ENCODE data around the gene CELSR1. TPM values are rescaled to one million over a fixed set of nuclear protein-coding genes. Genes with fewer than 3 reads are reported as not detected.
A peak's percentile ranks its signal among the peaks of the same experiment; 100 is the strongest.

The CELSR1 gene
- total and polyA plus RNA-seq, 8 donors, result 0.75 to 3.2 (median 1.2) TPM

DNA sequence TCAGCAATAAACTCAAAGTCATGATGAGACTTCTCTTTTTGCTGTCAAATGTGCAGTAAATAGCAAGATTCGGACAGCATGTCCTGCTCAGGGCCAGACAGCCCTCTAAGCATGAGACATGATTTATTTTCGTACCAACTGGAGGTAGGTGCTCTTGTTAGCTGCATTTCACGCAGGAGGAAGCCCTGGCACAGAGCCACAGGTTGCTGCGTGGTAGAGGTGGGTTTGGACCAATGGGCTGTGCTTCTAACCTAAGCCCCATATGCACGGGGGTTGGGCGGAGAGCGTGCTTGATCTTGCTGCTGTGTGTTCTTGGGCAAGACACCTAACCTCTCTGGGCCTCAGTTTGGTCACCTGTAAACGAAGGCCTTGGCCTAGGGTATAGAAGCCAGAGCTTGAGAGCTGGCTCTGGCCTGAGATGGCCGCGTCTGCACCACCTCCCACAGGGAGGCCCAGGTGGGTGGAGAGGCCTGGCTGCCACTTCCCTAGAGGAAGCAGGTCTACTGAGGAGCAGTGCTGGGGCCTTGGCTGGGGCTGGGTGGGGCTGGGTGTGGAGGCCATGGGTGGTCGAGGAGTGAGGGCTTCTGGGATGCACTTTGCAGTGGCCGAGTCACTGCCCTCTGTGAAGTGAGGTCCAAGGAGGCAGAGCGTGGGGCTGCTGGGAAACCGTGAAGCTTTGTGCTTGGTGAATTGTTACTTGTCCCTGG lies 44.3 kb upstream of the CELSR1 start:
- Histone ChIP-seq H3K4me1 (peaks cover 29 to 44% (median 32%) of the 10 kb centered on the region in 3 donors), H3K27ac (peak overlapping the region in 2 of 4 donors; percentile 30 to 38), H3K9me3 (no peaks in the 10 kb centered on the region), H3K4me3 (no peak overlapping the region), H3K27me3 (no peaks in the 10 kb centered on the region), H3K36me3 (no peaks in the 10 kb centered on the region)
- ATAC-seq (no peak), FAIRE-seq (no peak), DNase-seq (peak in 2 of 6 donors; percentile 52 to 60)
- intact Hi-C loops (cut with DNase I), result no loop called here
- WGBS, 2 donors, result 73 to 79% methylated on average over 14 of the region's 14 CpGs
- TF ChIP-seq, protein P1, sequence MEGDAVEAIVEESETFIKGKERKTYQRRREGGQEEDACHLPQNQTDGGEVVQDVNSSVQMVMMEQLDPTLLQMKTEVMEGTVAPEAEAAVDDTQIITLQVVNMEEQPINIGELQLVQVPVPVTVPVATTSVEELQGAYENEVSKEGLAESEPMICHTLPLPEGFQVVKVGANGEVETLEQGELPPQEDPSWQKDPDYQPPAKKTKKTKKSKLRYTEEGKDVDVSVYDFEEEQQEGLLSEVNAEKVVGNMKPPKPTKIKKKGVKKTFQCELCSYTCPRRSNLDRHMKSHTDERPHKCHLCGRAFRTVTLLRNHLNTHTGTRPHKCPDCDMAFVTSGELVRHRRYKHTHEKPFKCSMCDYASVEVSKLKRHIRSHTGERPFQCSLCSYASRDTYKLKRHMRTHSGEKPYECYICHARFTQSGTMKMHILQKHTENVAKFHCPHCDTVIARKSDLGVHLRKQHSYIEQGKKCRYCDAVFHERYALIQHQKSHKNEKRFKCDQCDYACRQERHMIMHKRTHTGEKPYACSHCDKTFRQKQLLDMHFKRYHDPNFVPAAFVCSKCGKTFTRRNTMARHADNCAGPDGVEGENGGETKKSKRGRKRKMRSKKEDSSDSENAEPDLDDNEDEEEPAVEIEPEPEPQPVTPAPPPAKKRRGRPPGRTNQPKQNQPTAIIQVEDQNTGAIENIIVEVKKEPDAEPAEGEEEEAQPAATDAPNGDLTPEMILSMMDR (IDR thresholded peaks at IDR 0.05), result no peak

- intact Hi-C loops (cut with DNase I), result no loop called here
- no peak for FAIRE-seq
- H3K27me3 ChIP-seq, result no peaks in the 10 kb centered on the region
- DNase-seq, result peak in 2 of 6 donors; percentile 11 to 21
- H3K36me3 ChIP-seq, result no peaks in the 10 kb centered on the region
- ATAC-seq, result no peak
- H3K27ac ChIP-seq, result peak overlapping the region in 3 of 4 donors; percentile 2 to 73 (median 63)
- TF ChIP-seq, protein P1 (IDR thresholded peaks at IDR 0.05), result no peak
- H3K9me3 ChIP-seq, result no peaks in the 10 kb centered on the region
- peaks cover 31 to 48% (median 33%) of the 10 kb centered on the region in 3 donors for H3K4me1 ChIP-seq
- no peak overlapping the region for H3K4me3 ChIP-seq
- 65 to 70% methylated on average over 12 to 13 of the region's 13 CpGs for WGBS, 2 donors
Measured at GRCh38 chr22:46580940-46581537, 43.6 kb upstream of the CELSR1 start.

- 81 to 89% methylated on average over 13 to 14 of the region's 14 CpGs for WGBS, 2 donors
- no peaks in the 10 kb centered on the region for H3K36me3 ChIP-seq
- H3K9me3 ChIP-seq, result no peaks in the 10 kb centered on the region
- FAIRE-seq, result no peak
- TF ChIP-seq, protein P1 (IDR thresholded peaks at IDR 0.05), result no peak
- H3K27me3 ChIP-seq, result no peaks in the 10 kb centered on the region
- peaks cover 42 to 58% (median 44%) of the 10 kb centered on the region in 3 donors for H3K4me1 ChIP-seq
- H3K4me3 ChIP-seq, result no peak overlapping the region
- intact Hi-C loops (cut with DNase I), result loop anchor here in 2 of 3 donors (10.0 kb wide), 2 partner anchors 155 to 175 kb away; partner anchors contain the start of gene CERK (in 1 of the 2)
- no peak for ATAC-seq
- peak in 3 of 6 donors; percentile 17 to 49 (median 25) for DNase-seq
- peak overlapping the region; percentile 60 to 79 (median 68) for H3K27ac ChIP-seq
Measured at GRCh38 chr22:46579751-46580449, 42.5 kb upstream of the CELSR1 start.

DNA sequence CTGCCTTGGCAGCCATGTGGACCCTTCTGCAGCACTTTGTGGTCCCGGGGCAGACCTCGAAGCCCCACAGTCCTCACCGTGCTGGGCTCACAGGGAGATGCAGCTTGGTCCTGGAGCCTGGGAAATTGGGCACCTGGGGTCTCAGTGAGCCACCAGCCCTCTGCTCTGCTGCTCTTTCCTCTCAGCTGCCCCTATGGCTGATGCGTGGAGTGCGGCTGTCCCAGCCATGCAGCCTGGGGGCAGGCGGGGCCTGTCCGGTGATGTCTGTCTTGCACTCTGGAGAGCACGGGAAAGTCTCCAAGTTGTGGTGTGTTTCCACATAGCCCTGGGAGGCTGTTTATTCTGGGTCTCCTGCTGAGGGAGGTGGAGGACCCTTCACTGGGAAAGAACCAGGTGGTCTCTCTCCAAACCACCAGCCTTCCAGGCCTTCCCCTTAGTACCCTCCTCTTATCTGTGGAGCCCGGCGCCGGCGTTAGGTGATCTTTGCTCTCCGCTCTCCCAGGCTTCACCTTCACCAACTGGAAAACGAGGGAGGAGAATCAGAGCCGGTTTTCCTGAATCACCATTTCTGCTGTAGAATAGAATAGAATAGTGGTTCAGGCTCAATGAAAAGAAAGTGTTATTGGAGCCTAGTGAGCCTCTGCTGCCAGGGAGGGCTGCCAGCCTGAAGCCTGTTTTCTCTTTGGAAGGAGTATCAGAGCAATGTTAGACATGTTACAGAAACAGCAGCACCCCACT lies 41.6 kb upstream of the CELSR1 start:
- Histone ChIP-seq H3K4me3 (peak overlapping the region in 2 of 4 donors; percentile 75 to 79), H3K36me3 (no peaks in the 10 kb centered on the region), H3K4me1 (peaks cover 51 to 67% (median 53%) of the 10 kb centered on the region in 3 donors), H3K27ac (peak overlapping the region; percentile 60 to 79 (median 68)), H3K27me3 (no peaks in the 10 kb centered on the region), H3K9me3 (no peaks in the 10 kb centered on the region)
- 21 to 27% methylated on average over 15 of the region's 15 CpGs for WGBS, 2 donors
- TF ChIP-seq, protein P1 (IDR thresholded peaks at IDR 0.05), result no peak
- FAIRE-seq (no peak), ATAC-seq (peak; percentile 18 to 52 (median 47)), DNase-seq (peak in 5 of 6 donors; percentile 60 to 75 (median 69))
- intact Hi-C loops (cut with DNase I), result loop anchor here in 2 of 3 donors (10.0 kb wide), 2 partner anchors 156 to 176 kb away; partner anchors contain the start of gene CERK (in 1 of the 2)

All from pancreas (tissue), 10 donors.